SK-N-SH (cell line): Measurements from ENCODE around the gene DTX1. TPM values are rescaled to one million over a fixed set of nuclear protein-coding genes. Genes with fewer than 3 reads are reported as not detected.
A peak's percentile ranks its signal among the peaks of the same experiment; 100 is the strongest.

Source experiments
- CTCF ChIA-PET: fragments of 300-600, 350-600 bp; formaldehyde crosslinking; extraction: SDS; loops from one replicate; lab custom pipeline; 2021; lab: Yijun Ruan, JAX
- POLR2A ChIA-PET: fragments of 350-600 bp; sonication (Branson Sonifier 250); formaldehyde crosslinking; extraction: SDS; loops from one replicate; lab custom pipeline; 2020; ENCODE audit warnings: antibody characterized with exemption, inconsistent platforms; lab: Yijun Ruan, JAX
- DNase-seq: peaks from one replicate; pipeline ENCODE4 v3.0.0; 2012
- H2AFZ ChIP-seq: fragments of 200-600 bp; sonication (generic); 2 replicates; pipeline ENCODE4 v1.8.1; 2016; ENCODE audit warnings: antibody characterized with exemption, mild to moderate bottlenecking, low read depth
- H3F3A ChIP-seq: fragments of 200-600 bp; sonication (generic); replicated peaks from 2 replicates; pipeline ENCODE3; 2016; ENCODE audit warnings: antibody characterized with exemption, mild to moderate bottlenecking; ENCODE audit not compliant: insufficient read depth
- H3K27ac ChIP-seq, 2 experiments: fragments of 200-500 bp in 1 of 2; fragments of 200-600 bp in 1 of 2; sonication (Bioruptor generic) in 1 of 2; sonication (generic), shearing (Covaris generic) in 1 of 2; 2 replicates each; pipeline versions ENCODE4 v1.5.1 to v1.6.1; 2014 to 2016; ENCODE audit warnings: low read depth in 2 of 2, inconsistent platforms in 1 of 2, low read length in 1 of 2, mild to moderate bottlenecking in 1 of 2, mixed read lengths in 1 of 2
- H3K27me3 ChIP-seq: fragments of 200-600 bp; sonication (generic), shearing (Covaris generic); 2 replicates; pipeline ENCODE4 v1.6.1; 2016; ENCODE audit warnings: mixed run types; ENCODE audit not compliant: insufficient read depth
- H3K36me3 ChIP-seq, 2 experiments: fragments of 200-500 bp in 1 of 2; fragments of 200-600 bp in 1 of 2; sonication (Bioruptor generic) in 1 of 2; sonication (generic) in 1 of 2; replicated peaks in 1 of 2; 2 replicates each; pipeline versions ENCODE3 to v1.5.1; 2014 to 2016; ENCODE audit warnings: low read length in 1 of 2, mild to moderate bottlenecking in 1 of 2; ENCODE audit not compliant: insufficient read depth in 2 of 2, control insufficient read depth in 1 of 2
- H3K4me1 ChIP-seq, 2 experiments: fragments of 200-500 bp in 1 of 2; fragments of 200-600 bp in 1 of 2; sonication (Bioruptor generic) in 1 of 2; sonication (generic), shearing (Covaris generic) in 1 of 2; 2 replicates each; pipeline versions ENCODE4 v1.5.1 to v1.6.1; 2014 to 2016; ENCODE audit warnings: low read depth in 1 of 2, low read length in 1 of 2, mixed run types in 1 of 2; ENCODE audit not compliant: insufficient read depth in 2 of 2, control insufficient read depth in 1 of 2
- H3K4me2 ChIP-seq: fragments of 200-600 bp; sonication (generic), shearing (Covaris generic); 2 replicates; pipeline ENCODE4 v1.6.1; 2017; ENCODE audit warnings: mixed run types
- H3K4me3 ChIP-seq, 2 experiments: fragments of 200-500 bp in 1 of 2; fragments of 200-600 bp in 1 of 2; sonication (Bioruptor generic) in 1 of 2; sonication (generic), shearing (Covaris generic) in 1 of 2; 2 replicates each; pipeline versions ENCODE4 v1.5.1 to v1.8.1; 2014 to 2016; ENCODE audit warnings: low read depth in 2 of 2, inconsistent platforms in 1 of 2, low read length in 1 of 2, mild to moderate bottlenecking in 1 of 2, mixed read lengths in 1 of 2, moderate library complexity in 1 of 2
- H3K79me2 ChIP-seq: fragments of 200-600 bp; sonication (generic); 2 replicates; pipeline ENCODE4 v1.8.1; 2017; ENCODE audit warnings: mild to moderate bottlenecking; ENCODE audit not compliant: insufficient read depth
- H3K9ac ChIP-seq: fragments of 200-600 bp; sonication (generic); 2 replicates; pipeline ENCODE4 v1.6.1; 2017; ENCODE audit warnings: mixed run types
- H3K9me2 ChIP-seq: fragments of 200-600 bp; sonication (generic); 2 replicates; pipeline ENCODE4 v1.6.1; 2017; ENCODE audit warnings: mixed run types
- H3K9me3 ChIP-seq: fragments of 200-600 bp; sonication (generic); 2 replicates; pipeline ENCODE4 v1.6.1; 2017; ENCODE audit warnings: mixed run types, mild to moderate bottlenecking, moderate library complexity
- H4K20me1 ChIP-seq: fragments of 200-600 bp; sonication (generic); 2 replicates; pipeline ENCODE4 v1.6.1; 2017; ENCODE audit warnings: mild to moderate bottlenecking, mixed run types; ENCODE audit not compliant: insufficient read depth
- CHD2 ChIP-seq: fragments of 150-350 bp; IDR thresholded peaks from 2 replicates; pipeline ENCODE4 v1.6.1; 2018; ENCODE audit warnings: low read length; ENCODE audit not compliant: partially characterized antibody
- EZH2phosphoT487 ChIP-seq: fragments of 200-600 bp; sonication (generic); IDR thresholded peaks from 2 replicates; pipeline ENCODE4 v1.6.1; 2017; ENCODE audit warnings: low read depth, mixed run types, mild to moderate bottlenecking, antibody characterized with exemption, moderate library complexity, borderline replicate concordance
- FOXJ3 ChIP-seq: sonication (generic); formaldehyde crosslinking; IDR thresholded peaks from 2 replicates; pipeline ENCODE4 v1.5.1; 2020; ENCODE audit warnings: mild to moderate bottlenecking, missing genetic modification reagents
- FOXM1 ChIP-seq: IDR thresholded peaks from 2 replicates; pipeline ENCODE4 v1.4.0; 2012; ENCODE audit warnings: low read depth, mild to moderate bottlenecking
- GATA2 ChIP-seq: sonication (generic); formaldehyde crosslinking; IDR thresholded peaks from 2 replicates; pipeline ENCODE4 v1.5.0; 2020; ENCODE audit warnings: mild to moderate bottlenecking, missing genetic modification reagents
- MEF2A ChIP-seq: IDR thresholded peaks from 2 replicates; pipeline ENCODE4 v1.4.0; 2012; ENCODE audit warnings: low read depth, borderline replicate concordance
- POLR2AphosphoS5 ChIP-seq: IDR thresholded peaks from 2 replicates; pipeline ENCODE4 v1.6.1; 2012; ENCODE audit warnings: low read depth, low read length
- RAD21 ChIP-seq: IDR thresholded peaks from 2 replicates; pipeline ENCODE4 v1.6.1; 2012; ENCODE audit warnings: mild to moderate bottlenecking, low read length
- RFX5 ChIP-seq: IDR thresholded peaks from 2 replicates; pipeline ENCODE4 v1.6.1; 2012; ENCODE audit warnings: mild to moderate bottlenecking, improper control_type of control experiment, low read length
- SIN3A ChIP-seq: IDR thresholded peaks from 2 replicates; pipeline ENCODE4 v1.6.1; 2012; ENCODE audit warnings: low read depth, mild to moderate bottlenecking, low read length, moderate library complexity, borderline replicate concordance
- TAF1 ChIP-seq: IDR thresholded peaks from 2 replicates; pipeline ENCODE4 v1.6.1; 2012; ENCODE audit warnings: low read depth, mild to moderate bottlenecking, low read length, moderate library complexity, borderline replicate concordance
- TCF12 ChIP-seq: IDR thresholded peaks from 2 replicates; pipeline ENCODE4 v1.4.0; 2012
- TEAD4 ChIP-seq: IDR thresholded peaks from 2 replicates; pipeline ENCODE4 v1.4.0; 2012; ENCODE audit warnings: mild to moderate bottlenecking, borderline replicate concordance; ENCODE audit not compliant: insufficient read depth
- YY1 ChIP-seq: IDR thresholded peaks from 2 replicates; pipeline ENCODE4 v1.4.0; 2012; ENCODE audit warnings: low read depth, mild to moderate bottlenecking
- WGBS: methylation state at CpG from one replicate; pipeline ENCODE4 v1.1.6; 2017; ENCODE audit warnings: low lambda C conversion rate; 5-methylcytosine and 5-hydroxymethylcytosine counted together
- polyA plus RNA-seq, 3 experiments: library from polyadenylated mRNA; depleted of rRNA; stranded (reverse); fragments of >200 nt; gene quantifications; 2 replicates each; pipeline ENCODE4 v1.2.3, GENCODE V29; 2012
- TF ChIP-seq, protein P1 (sequence below): IDR thresholded peaks from 2 replicates; pipeline ENCODE4 v1.4.0; 2012; ENCODE audit warnings: low read depth, borderline replicate concordance
- TF ChIP-seq, protein P2 (sequence below): IDR thresholded peaks from 2 replicates; pipeline ENCODE4 v1.4.0; 2012; ENCODE audit warnings: low read depth, borderline replicate concordance
- TF ChIP-seq, protein P3 (sequence below): fragments of 200-600 bp; sonication (generic); IDR thresholded peaks from 2 replicates; pipeline ENCODE4 v1.6.1; 2017; ENCODE audit warnings: antibody characterized with exemption, mild to moderate bottlenecking, moderate library complexity

DTX1 gene
- polyA plus RNA-seq, 1 of the 3 experiments (the other 2 are of a cell fraction), result 0.72 TPM

DNA sequence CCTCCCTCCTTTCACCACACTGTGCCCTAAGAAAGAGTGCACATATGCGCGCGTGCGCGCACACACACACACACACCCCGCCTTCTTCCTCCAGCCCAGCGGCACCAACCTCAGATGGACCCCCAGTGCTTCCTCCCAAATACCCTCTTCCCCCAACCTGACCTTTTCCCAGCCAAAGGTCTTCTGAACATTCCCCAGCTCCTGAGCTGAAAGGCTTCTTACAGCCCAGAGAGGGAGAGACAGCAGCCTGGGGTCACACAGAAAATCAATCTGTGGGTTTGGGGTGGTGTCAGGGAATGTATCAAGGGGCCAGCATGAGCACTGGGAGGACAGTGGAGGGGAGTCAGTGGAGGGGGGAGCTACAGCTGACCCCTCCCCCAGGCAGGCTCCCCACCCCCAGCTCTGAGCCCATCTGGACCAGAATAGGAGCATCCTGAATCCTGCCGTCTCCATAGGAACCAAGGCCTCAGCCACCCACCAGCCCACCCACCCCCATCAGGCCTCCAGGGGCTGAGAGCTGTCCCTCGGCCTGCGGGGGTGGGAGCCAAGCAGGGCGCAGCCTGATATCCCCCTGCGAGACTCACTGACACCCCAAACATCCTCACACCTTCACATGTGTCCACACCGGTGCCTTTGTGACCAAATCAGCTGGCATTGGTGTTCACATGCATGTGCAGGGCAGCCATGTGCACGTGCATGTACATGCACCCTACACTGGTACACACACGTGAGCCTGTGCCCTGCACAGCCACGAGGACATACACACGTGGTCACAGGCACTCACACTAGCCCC is 73.3 kb downstream of the DTX1 start:
- Histone ChIP-seq H3K9ac (no peak overlapping the region), H3K4me2 (no peak overlapping the region), H3K79me2 (no peaks in the 10 kb centered on the region), H3F3A (no peaks in the 10 kb centered on the region), H3K4me1 (peaks cover 0 to 2% of the 10 kb centered on the region in 2 experiments; a peak in 1 of 4 replicates), H4K20me1 (no peaks in the 10 kb centered on the region), H3K9me3 (no peaks in the 10 kb centered on the region), H3K36me3 (no peaks in the 10 kb centered on the region), H2AFZ (no peak overlapping the region), H3K27ac (no peak overlapping the region), H3K27me3 (no peaks in the 10 kb centered on the region), H3K4me3 (no peak overlapping the region), H3K9me2 (no peaks in the 10 kb centered on the region)
- CTCF ChIA-PET, result interaction anchor here (0.6 to 2.8 kb wide), 9 partner anchors 8 to 1594 kb away, joined by 3 to 13 read pairs (median 3); no protein-coding TSS in a partner anchor
- DNase-seq, result peak; percentile 49
- no peak for TF ChIP-seq TEAD4
- no peak for TF ChIP-seq FOXJ3 (CRISPR knock-in tag)
- TF ChIP-seq, protein P1, sequence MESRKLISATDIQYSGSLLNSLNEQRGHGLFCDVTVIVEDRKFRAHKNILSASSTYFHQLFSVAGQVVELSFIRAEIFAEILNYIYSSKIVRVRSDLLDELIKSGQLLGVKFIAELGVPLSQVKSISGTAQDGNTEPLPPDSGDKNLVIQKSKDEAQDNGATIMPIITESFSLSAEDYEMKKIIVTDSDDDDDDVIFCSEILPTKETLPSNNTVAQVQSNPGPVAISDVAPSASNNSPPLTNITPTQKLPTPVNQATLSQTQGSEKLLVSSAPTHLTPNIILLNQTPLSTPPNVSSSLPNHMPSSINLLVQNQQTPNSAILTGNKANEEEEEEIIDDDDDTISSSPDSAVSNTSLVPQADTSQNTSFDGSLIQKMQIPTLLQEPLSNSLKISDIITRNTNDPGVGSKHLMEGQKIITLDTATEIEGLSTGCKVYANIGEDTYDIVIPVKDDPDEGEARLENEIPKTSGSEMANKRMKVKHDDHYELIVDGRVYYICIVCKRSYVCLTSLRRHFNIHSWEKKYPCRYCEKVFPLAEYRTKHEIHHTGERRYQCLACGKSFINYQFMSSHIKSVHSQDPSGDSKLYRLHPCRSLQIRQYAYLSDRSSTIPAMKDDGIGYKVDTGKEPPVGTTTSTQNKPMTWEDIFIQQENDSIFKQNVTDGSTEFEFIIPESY, result no peak
- TF ChIP-seq CHD2, result no peak
- TF ChIP-seq POLR2AphosphoS5, result no peak
- TF ChIP-seq EZH2phosphoT487, result no peak
- no peak for TF ChIP-seq TAF1
- TF ChIP-seq TCF12, result no peak
- TF ChIP-seq, protein P2, sequence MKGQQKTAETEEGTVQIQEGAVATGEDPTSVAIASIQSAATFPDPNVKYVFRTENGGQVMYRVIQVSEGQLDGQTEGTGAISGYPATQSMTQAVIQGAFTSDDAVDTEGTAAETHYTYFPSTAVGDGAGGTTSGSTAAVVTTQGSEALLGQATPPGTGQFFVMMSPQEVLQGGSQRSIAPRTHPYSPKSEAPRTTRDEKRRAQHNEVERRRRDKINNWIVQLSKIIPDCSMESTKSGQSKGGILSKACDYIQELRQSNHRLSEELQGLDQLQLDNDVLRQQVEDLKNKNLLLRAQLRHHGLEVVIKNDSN, result no peak
- TF ChIP-seq, protein P3, sequence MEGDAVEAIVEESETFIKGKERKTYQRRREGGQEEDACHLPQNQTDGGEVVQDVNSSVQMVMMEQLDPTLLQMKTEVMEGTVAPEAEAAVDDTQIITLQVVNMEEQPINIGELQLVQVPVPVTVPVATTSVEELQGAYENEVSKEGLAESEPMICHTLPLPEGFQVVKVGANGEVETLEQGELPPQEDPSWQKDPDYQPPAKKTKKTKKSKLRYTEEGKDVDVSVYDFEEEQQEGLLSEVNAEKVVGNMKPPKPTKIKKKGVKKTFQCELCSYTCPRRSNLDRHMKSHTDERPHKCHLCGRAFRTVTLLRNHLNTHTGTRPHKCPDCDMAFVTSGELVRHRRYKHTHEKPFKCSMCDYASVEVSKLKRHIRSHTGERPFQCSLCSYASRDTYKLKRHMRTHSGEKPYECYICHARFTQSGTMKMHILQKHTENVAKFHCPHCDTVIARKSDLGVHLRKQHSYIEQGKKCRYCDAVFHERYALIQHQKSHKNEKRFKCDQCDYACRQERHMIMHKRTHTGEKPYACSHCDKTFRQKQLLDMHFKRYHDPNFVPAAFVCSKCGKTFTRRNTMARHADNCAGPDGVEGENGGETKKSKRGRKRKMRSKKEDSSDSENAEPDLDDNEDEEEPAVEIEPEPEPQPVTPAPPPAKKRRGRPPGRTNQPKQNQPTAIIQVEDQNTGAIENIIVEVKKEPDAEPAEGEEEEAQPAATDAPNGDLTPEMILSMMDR, result no peak
- no peak for TF ChIP-seq GATA2
- TF ChIP-seq RFX5, result no peak
- TF ChIP-seq FOXM1, result no peak
- TF ChIP-seq MEF2A, result no peak
- TF ChIP-seq SIN3A, result no peak
- TF ChIP-seq YY1, result no peak
- TF ChIP-seq RAD21, result no peak
- POLR2A ChIA-PET, result no interaction called here
- 76% methylated on average over 16 of the region's 17 CpGs for WGBS
